Measurements from ENCODE around the gene UTS2R.

- TF ChIP-seq CHD2 (IDR thresholded peaks at IDR 0.05; ENCODE audit: low read length, partially characterized antibody) (peak; percentile 24), TCF12 (IDR thresholded peaks at IDR 0.05) (no peak)
Observed at GRCh38 chr17:82414548-82415281, 43.1 kb downstream of the UTS2R start.
